SK-N-SH treated with all-trans-retinoic acid at 6 μM for 48 hours (cell line): Measurements from ENCODE around the gene GRID1.

Source experiments
- ATAC-seq: fragments of 200-7000 bp; cut with Tn5 transposase; 3 replicates; pipeline ENCODE4 v1.9.1; 2020; ENCODE audit warnings: mild to moderate bottlenecking, moderate library complexity
- ARNTL ChIP-seq: fragments of 450-650 bp; formaldehyde crosslinking; IDR thresholded peaks from 2 replicates; pipeline ENCODE4 v1.5.0; 2020; ENCODE audit warnings: low read depth, mild to moderate bottlenecking, moderate library complexity, borderline replicate concordance
- BACH2 ChIP-seq: fragments of 250-450 bp; sonication (Bioruptor Pico); IDR thresholded peaks from 2 replicates; pipeline ENCODE4 v1.9.0; 2021; ENCODE audit warnings: mild to moderate bottlenecking, borderline replicate concordance
- CSDC2 ChIP-seq: fragments of 250-450 bp; sonication (Bioruptor Pico); IDR thresholded peaks from 2 replicates; pipeline ENCODE4 v1.5.0; 2020; ENCODE audit warnings: mild to moderate bottlenecking, moderate library complexity
- ESRRG ChIP-seq: fragments of 250-450 bp; sonication (Bioruptor Pico); IDR thresholded peaks from 2 replicates; pipeline ENCODE4 v1.6.1; 2021; ENCODE audit warnings: mild to moderate bottlenecking
- GLIS3 ChIP-seq: fragments of 250-450 bp; sonication (Bioruptor Pico); IDR thresholded peaks from 2 replicates; pipeline ENCODE4 v1.5.0; 2020; ENCODE audit warnings: mild to moderate bottlenecking, moderate library complexity
- ISL1 ChIP-seq: fragments of 250-450 bp; sonication (Bioruptor Pico); IDR thresholded peaks from 2 replicates; pipeline ENCODE4 v2.1.2; 2022; ENCODE audit warnings: mild to moderate bottlenecking, moderate library complexity
- OSR1 ChIP-seq: fragments of 250-450 bp; sonication (Bioruptor Pico); IDR thresholded peaks from 2 replicates; pipeline ENCODE4 v1.8.0; 2022; ENCODE audit warnings: moderate library complexity, mild to moderate bottlenecking, inconsistent platforms
- PPARA ChIP-seq: fragments of 250-450 bp; sonication (Bioruptor Pico); IDR thresholded peaks from 2 replicates; pipeline ENCODE4 v1.5.0; 2020; ENCODE audit warnings: mild to moderate bottlenecking, borderline replicate concordance
- RARB ChIP-seq: fragments of 250-450 bp; sonication (Bioruptor Pico); IDR thresholded peaks from 2 replicates; pipeline ENCODE4 v1.8.0; 2021; ENCODE audit warnings: mild to moderate bottlenecking, moderate library complexity
- SNAI2 ChIP-seq: fragments of 250-450 bp; sonication (Bioruptor Pico); IDR thresholded peaks from 2 replicates; pipeline ENCODE4 v1.5.0; 2020; ENCODE audit warnings: mild to moderate bottlenecking, moderate library complexity
- TCF4 ChIP-seq: fragments of 250-450 bp; sonication (Bioruptor Pico); IDR thresholded peaks from 2 replicates; pipeline ENCODE4 v1.8.0; 2021; ENCODE audit warnings: mild to moderate bottlenecking, moderate library complexity, borderline replicate concordance
- ZC3H10 ChIP-seq: fragments of 250-450 bp; sonication (Bioruptor Pico); IDR thresholded peaks from 2 replicates; pipeline ENCODE4 v1.5.1; 2021; ENCODE audit warnings: mild to moderate bottlenecking, moderate library complexity
- ZFP3 ChIP-seq: fragments of 250-450 bp; sonication (Bioruptor Pico); IDR thresholded peaks from 2 replicates; pipeline ENCODE4 v1.5.0; 2020; ENCODE audit warnings: mild to moderate bottlenecking, moderate library complexity
- ZFP30 ChIP-seq: fragments of 450-650 bp; formaldehyde crosslinking; IDR thresholded peaks from 2 replicates; pipeline ENCODE4 v1.5.0; 2022; ENCODE audit warnings: mild to moderate bottlenecking, moderate library complexity
- ZNF565 ChIP-seq: fragments of 450-650 bp; formaldehyde crosslinking; conservative IDR thresholded peaks from 2 replicates; pipeline ENCODE4 v1.5.0; 2020; ENCODE audit warnings: low read depth, mild to moderate bottlenecking, moderate library complexity
- ZNF70 ChIP-seq: fragments of 450-650 bp; formaldehyde crosslinking; IDR thresholded peaks from 2 replicates; pipeline ENCODE4 v1.5.0; 2020; ENCODE audit warnings: mild to moderate bottlenecking, moderate library complexity
- ZNF8 ChIP-seq: fragments of 450-650 bp; formaldehyde crosslinking; IDR thresholded peaks from 2 replicates; pipeline ENCODE4 v1.5.0; 2020; ENCODE audit warnings: mild to moderate bottlenecking, moderate library complexity
- TF ChIP-seq, protein P1 (sequence below): fragments of 250-450 bp; sonication (Bioruptor Pico); IDR thresholded peaks from 2 replicates; pipeline ENCODE4 v1.5.1; 2021; ENCODE audit warnings: mild to moderate bottlenecking, moderate library complexity
- TF ChIP-seq, protein P2 (sequence below): fragments of 250-450 bp; sonication (Bioruptor Pico); IDR thresholded peaks from 2 replicates; pipeline ENCODE4 v1.8.0; 2020; ENCODE audit warnings: mild to moderate bottlenecking, moderate library complexity, borderline replicate concordance
- TF ChIP-seq, protein P3 (sequence below): fragments of 250-450 bp; sonication (Bioruptor Pico); IDR thresholded peaks from 2 replicates; pipeline ENCODE4 v1.5.1; 2020; ENCODE audit warnings: low read depth, mild to moderate bottlenecking, moderate library complexity
- TF ChIP-seq, protein P4 (sequence below): fragments of 250-450 bp; sonication (Bioruptor Pico); IDR thresholded peaks from 2 replicates; pipeline ENCODE4 v1.8.0; 2021; ENCODE audit warnings: low read depth, mild to moderate bottlenecking, moderate library complexity, borderline replicate concordance
- TF ChIP-seq, protein P5 (sequence below): fragments of 250-450 bp; sonication (Bioruptor Pico); IDR thresholded peaks from 2 replicates; pipeline ENCODE4 v1.5.0; 2020; ENCODE audit warnings: mild to moderate bottlenecking, moderate library complexity

GRID1 gene

GRCh38 chr10:86210416-86210815, 156.2 kb downstream of the GRID1 start:
- no peak for ATAC-seq
- TF ChIP-seq ARNTL (CRISPR knock-in tag): no peak
- TF ChIP-seq SNAI2 (CRISPR knock-in tag): no peak
- TF ChIP-seq GLIS3 (CRISPR knock-in tag): no peak
- no peak for TF ChIP-seq BACH2 (CRISPR knock-in tag)
- TF ChIP-seq RARB (CRISPR knock-in tag): no peak
- TF ChIP-seq, protein P1, sequence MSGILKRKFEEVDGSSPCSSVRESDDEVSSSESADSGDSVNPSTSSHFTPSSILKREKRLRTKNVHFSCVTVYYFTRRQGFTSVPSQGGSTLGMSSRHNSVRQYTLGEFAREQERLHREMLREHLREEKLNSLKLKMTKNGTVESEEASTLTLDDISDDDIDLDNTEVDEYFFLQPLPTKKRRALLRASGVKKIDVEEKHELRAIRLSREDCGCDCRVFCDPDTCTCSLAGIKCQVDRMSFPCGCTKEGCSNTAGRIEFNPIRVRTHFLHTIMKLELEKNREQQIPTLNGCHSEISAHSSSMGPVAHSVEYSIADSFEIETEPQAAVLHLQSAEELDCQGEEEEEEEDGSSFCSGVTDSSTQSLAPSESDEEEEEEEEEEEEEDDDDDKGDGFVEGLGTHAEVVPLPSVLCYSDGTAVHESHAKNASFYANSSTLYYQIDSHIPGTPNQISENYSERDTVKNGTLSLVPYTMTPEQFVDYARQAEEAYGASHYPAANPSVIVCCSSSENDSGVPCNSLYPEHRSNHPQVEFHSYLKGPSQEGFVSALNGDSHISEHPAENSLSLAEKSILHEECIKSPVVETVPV (CRISPR knock-in tag): no peak
- no peak for TF ChIP-seq OSR1
- TF ChIP-seq, protein P2, sequence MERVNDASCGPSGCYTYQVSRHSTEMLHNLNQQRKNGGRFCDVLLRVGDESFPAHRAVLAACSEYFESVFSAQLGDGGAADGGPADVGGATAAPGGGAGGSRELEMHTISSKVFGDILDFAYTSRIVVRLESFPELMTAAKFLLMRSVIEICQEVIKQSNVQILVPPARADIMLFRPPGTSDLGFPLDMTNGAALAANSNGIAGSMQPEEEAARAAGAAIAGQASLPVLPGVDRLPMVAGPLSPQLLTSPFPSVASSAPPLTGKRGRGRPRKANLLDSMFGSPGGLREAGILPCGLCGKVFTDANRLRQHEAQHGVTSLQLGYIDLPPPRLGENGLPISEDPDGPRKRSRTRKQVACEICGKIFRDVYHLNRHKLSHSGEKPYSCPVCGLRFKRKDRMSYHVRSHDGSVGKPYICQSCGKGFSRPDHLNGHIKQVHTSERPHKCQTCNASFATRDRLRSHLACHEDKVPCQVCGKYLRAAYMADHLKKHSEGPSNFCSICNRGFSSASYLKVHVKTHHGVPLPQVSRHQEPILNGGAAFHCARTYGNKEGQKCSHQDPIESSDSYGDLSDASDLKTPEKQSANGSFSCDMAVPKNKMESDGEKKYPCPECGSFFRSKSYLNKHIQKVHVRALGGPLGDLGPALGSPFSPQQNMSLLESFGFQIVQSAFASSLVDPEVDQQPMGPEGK (CRISPR knock-in tag): no peak
- no peak for TF ChIP-seq ESRRG (CRISPR knock-in tag)
- TF ChIP-seq, protein P3, sequence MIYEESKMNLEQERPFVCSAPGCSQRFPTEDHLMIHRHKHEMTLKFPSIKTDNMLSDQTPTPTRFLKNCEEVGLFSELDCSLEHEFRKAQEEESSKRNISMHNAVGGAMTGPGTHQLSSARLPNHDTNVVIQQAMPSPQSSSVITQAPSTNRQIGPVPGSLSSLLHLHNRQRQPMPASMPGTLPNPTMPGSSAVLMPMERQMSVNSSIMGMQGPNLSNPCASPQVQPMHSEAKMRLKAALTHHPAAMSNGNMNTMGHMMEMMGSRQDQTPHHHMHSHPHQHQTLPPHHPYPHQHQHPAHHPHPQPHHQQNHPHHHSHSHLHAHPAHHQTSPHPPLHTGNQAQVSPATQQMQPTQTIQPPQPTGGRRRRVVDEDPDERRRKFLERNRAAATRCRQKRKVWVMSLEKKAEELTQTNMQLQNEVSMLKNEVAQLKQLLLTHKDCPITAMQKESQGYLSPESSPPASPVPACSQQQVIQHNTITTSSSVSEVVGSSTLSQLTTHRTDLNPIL (CRISPR knock-in tag): no peak
- TF ChIP-seq PPARA (CRISPR knock-in tag): no peak
- TF ChIP-seq, protein P4, sequence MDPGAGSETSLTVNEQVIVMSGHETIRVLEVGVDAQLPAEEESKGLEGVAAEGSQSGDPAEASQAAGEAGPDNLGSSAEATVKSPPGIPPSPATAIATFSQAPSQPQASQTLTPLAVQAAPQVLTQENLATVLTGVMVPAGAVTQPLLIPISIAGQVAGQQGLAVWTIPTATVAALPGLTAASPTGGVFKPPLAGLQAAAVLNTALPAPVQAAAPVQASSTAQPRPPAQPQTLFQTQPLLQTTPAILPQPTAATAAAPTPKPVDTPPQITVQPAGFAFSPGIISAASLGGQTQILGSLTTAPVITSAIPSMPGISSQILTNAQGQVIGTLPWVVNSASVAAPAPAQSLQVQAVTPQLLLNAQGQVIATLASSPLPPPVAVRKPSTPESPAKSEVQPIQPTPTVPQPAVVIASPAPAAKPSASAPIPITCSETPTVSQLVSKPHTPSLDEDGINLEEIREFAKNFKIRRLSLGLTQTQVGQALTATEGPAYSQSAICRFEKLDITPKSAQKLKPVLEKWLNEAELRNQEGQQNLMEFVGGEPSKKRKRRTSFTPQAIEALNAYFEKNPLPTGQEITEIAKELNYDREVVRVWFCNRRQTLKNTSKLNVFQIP (CRISPR knock-in tag): no peak
- TF ChIP-seq ZFP3: no peak
- no peak for TF ChIP-seq ZNF8
- no peak for TF ChIP-seq ZC3H10 (CRISPR knock-in tag)
- no peak for TF ChIP-seq CSDC2 (CRISPR knock-in tag)
- no peak for TF ChIP-seq ZFP30 (CRISPR knock-in tag)
- TF ChIP-seq ZNF70 (CRISPR knock-in tag): no peak
- TF ChIP-seq, protein P5, sequence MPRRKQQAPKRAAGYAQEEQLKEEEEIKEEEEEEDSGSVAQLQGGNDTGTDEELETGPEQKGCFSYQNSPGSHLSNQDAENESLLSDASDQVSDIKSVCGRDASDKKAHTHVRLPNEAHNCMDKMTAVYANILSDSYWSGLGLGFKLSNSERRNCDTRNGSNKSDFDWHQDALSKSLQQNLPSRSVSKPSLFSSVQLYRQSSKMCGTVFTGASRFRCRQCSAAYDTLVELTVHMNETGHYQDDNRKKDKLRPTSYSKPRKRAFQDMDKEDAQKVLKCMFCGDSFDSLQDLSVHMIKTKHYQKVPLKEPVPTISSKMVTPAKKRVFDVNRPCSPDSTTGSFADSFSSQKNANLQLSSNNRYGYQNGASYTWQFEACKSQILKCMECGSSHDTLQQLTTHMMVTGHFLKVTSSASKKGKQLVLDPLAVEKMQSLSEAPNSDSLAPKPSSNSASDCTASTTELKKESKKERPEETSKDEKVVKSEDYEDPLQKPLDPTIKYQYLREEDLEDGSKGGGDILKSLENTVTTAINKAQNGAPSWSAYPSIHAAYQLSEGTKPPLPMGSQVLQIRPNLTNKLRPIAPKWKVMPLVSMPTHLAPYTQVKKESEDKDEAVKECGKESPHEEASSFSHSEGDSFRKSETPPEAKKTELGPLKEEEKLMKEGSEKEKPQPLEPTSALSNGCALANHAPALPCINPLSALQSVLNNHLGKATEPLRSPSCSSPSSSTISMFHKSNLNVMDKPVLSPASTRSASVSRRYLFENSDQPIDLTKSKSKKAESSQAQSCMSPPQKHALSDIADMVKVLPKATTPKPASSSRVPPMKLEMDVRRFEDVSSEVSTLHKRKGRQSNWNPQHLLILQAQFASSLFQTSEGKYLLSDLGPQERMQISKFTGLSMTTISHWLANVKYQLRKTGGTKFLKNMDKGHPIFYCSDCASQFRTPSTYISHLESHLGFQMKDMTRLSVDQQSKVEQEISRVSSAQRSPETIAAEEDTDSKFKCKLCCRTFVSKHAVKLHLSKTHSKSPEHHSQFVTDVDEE (CRISPR knock-in tag): no peak
- TF ChIP-seq TCF4: no peak
- TF ChIP-seq, all 23 proteins: peak for 0

DNA sequence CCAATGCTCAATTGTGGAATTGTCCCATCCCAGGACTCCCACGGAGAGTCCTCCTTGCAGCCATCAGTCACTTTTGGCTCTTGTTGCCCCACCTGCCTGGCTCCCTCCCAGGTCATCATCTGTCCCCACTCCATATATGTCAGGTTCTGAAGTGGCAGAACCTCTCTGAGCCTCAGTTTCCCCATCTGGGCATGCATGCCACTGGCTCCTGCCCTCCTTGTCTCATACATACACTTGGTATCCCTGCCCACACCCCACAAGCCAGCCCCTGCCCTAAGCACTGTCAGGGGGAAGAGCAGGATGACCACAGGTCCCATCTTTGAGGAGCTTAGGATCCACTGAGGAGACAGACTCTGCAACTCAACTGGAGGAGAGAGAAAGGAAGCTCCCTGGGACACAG, 156.9 kb downstream of the GRID1 start:
- TF ChIP-seq, protein P3 (CRISPR knock-in tag): no peak
- TF ChIP-seq TCF4 (no peak), ZFP30 (CRISPR knock-in tag) (no peak), ISL1 (CRISPR knock-in tag) (no peak), ZNF8 (no peak), ZNF565 (CRISPR knock-in tag) (no peak), ESRRG (CRISPR knock-in tag) (no peak), ZFP3 (no peak), ZNF70 (CRISPR knock-in tag) (no peak), GLIS3 (CRISPR knock-in tag) (no peak), ZC3H10 (CRISPR knock-in tag) (no peak), ARNTL (CRISPR knock-in tag) (no peak), SNAI2 (CRISPR knock-in tag) (no peak), PPARA (CRISPR knock-in tag) (no peak), CSDC2 (CRISPR knock-in tag) (no peak), OSR1 (no peak)
- TF ChIP-seq, protein P1 (CRISPR knock-in tag): no peak
- TF ChIP-seq, protein P5 (CRISPR knock-in tag): no peak
- ATAC-seq: no peak
